Hematopoietic multipotent progenitor cell treated with erythropoietin and hydrocortisone succinate and interleukin-3 and kit ligand, for 4 days (in vitro differentiated cells): ENCODE results near the gene ARHGEF4.

Experiments
- DNase-seq: peaks from one replicate; pipeline ENCODE4 v3.0.0-alpha.2; 2015

Gene ARHGEF4

GRCh38 chr2:130920415-130921163 lies 83.9 kb downstream of the ARHGEF4 start:
- peak; percentile 58 for DNase-seq

- no peak for DNase-seq
Measured at GRCh38 chr2:130921164-130921476, 84.4 kb downstream of the ARHGEF4 start.

GRCh38 chr2:130922417-130922816 lies 85.7 kb downstream of the ARHGEF4 start:
- no peak for DNase-seq

- no peak for DNase-seq
Measured at GRCh38 chr2:130928385-130928784, 91.7 kb downstream of the ARHGEF4 start.

- no peak for DNase-seq
Measured at GRCh38 chr2:130930740-130931659, 94.3 kb downstream of the ARHGEF4 start.

GRCh38 chr2:130933501-130933900 lies 96.8 kb downstream of the ARHGEF4 start:
- no peak for DNase-seq

- no peak for DNase-seq
Measured at GRCh38 chr2:130936451-130936850, 99.7 kb downstream of the ARHGEF4 start.

GRCh38 chr2:130947967-130948366 lies 111.3 kb downstream of the ARHGEF4 start:
- no peak for DNase-seq

GRCh38 chr2:130949954-130950353 lies 113.2 kb downstream of the ARHGEF4 start:
- DNase-seq = no peak

- DNase-seq = no peak
Measured at GRCh38 chr2:130951018-130951417, 114.3 kb downstream of the ARHGEF4 start.

GRCh38 chr2:130954873-130955272 lies 118.2 kb downstream of the ARHGEF4 start:
- no peak for DNase-seq

GRCh38 chr2:130957915-130958314 lies 121.2 kb downstream of the ARHGEF4 start:
- DNase-seq = peak; percentile 44

GRCh38 chr2:130963196-130963848 lies 126.6 kb downstream of the ARHGEF4 start:
- DNase-seq = no peak

GRCh38 chr2:130963849-130964793 lies 127.4 kb downstream of the ARHGEF4 start:
- DNase-seq = peak; percentile 51

GRCh38 chr2:130964931-130965330 lies 128.2 kb downstream of the ARHGEF4 start:
- DNase-seq = no peak

GRCh38 chr2:130966149-130966774 lies 129.5 kb downstream of the ARHGEF4 start:
- DNase-seq = no peak

GRCh38 chr2:130966775-130967490 lies 130.2 kb downstream of the ARHGEF4 start:
- no peak for DNase-seq

GRCh38 chr2:130972410-130972809 lies 135.7 kb downstream of the ARHGEF4 start:
- no peak for DNase-seq

- no peak for DNase-seq
Measured at GRCh38 chr2:130975729-130976128, 139.0 kb downstream of the ARHGEF4 start.

GRCh38 chr2:130976591-130977237 lies 140.0 kb downstream of the ARHGEF4 start:
- no peak for DNase-seq
